Stomach (tissue), 4 donors: Measurements from ENCODE around the gene ANKS1A.

Experiments
- CTCF ChIP-seq, 7 experiments: fragments of 450-650 bp in 4 of 7; fragments of 200-600 bp in 3 of 7; sonication (generic) in 3 of 7; IDR thresholded peaks; one replicate each; pipeline ENCODE4 v1.5.1; 2016 to 2019; ENCODE audit warnings: antibody characterized with exemption in 7 of 7, control low read depth in 2 of 7, mild to moderate bottlenecking in 1 of 7
- EP300 ChIP-seq: sonication (generic); formaldehyde crosslinking; IDR thresholded peaks from one replicate; pipeline ENCODE4 v1.6.1; 2017; ENCODE audit warnings: antibody characterized with exemption
- POLR2AphosphoS5 ChIP-seq, 3 donors: sonication (generic); formaldehyde crosslinking; IDR thresholded peaks; one replicate each; pipeline ENCODE4 v1.6.1; 2016; ENCODE audit warnings: antibody characterized with exemption in 3 of 3

- TF ChIP-seq CTCF (IDR thresholded peaks at IDR 0.05) (no peak), POLR2AphosphoS5 (IDR thresholded peaks at IDR 0.05) (no peak), EP300 (no peak)
Observed at GRCh38 chr6:34955442-34955841, 66.4 kb downstream of the ANKS1A start.
